ENCODE data around the gene ABCA2.

GRCh38 chr9:137076636-137077009 is 48.6 kb upstream of the ABCA2 start:
- TF ChIP-seq POLR2A (IDR thresholded peaks at IDR 0.05) (no peak), CTCF (IDR thresholded peaks at IDR 0.05) (no peak), EP300 (IDR thresholded peaks at IDR 0.05) (no peak), POLR2AphosphoS5 (IDR thresholded peaks at IDR 0.05) (no peak)
